HG02973 (cell line): ENCODE measurements around the gene HSD11B2.

ENCODE experiments used
- ATAC-seq: cut with Tn5 transposase; IDR thresholded peaks from one replicate; pipeline ENCODE4 v1.9.1; 2021; ENCODE audit warnings: moderate library complexity; ENCODE audit not compliant: unreplicated experiment

The HSD11B2 gene

DNA sequence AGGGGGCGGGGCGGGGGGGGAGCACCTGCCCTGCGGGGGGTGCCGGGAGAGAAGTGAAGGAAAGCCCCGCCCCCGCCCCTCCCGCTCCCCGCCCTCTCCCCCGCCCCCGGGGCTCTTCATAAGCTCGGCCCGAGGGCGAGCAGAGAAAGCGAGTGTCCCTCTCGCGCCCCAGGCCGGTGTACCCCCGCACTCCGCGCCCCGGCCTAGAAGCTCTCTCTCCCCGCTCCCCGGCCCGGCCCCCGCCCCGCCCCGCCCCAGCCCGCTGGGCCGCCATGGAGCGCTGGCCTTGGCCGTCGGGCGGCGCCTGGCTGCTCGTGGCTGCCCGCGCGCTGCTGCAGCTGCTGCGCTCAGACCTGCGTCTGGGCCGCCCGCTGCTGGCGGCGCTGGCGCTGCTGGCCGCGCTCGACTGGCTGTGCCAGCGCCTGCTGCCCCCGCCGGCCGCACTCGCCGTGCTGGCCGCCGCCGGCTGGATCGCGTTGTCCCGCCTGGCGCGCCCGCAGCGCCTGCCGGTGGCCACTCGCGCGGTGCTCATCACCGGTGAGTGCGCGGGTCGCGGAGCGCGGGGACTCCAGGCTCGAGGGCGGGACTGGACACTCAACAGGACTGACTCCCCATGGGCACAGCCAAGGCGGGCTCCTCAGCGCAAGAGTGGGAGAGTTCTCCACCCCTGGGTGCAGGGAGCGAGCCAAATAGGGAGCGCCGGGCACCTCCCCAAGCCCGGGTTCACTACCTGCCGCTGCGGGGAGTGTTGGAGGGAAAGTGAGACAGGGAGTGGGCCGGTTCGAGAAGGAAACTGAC lies at the start of gene HSD11B2:
Gene HSD11B2, plus strand, starts transcription at position 145 of the 798 bp plus-strand sequence. Its CDS starts 128 bp downstream, at position 273.
- no peak for ATAC-seq

DNA sequence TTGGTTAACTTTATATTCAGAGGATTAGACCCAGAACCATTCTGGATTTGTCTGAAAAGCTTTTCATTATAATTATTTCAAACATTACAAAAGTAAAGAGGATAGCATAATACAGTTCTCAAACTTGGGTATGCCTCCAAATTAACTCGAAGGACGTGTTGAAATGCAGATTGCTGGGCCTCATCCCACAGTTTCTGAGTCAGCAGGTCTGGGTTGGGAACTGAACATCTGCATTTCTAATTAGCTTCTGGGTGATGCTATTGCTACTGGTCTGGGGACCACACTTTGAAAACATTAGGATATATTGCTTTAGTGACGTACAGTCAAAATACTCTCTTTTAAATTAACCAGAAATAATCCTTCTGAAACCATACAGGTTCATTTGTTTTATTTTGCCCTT lies 47.6 kb upstream of the HSD11B2 start:
- no peak for ATAC-seq

DNA sequence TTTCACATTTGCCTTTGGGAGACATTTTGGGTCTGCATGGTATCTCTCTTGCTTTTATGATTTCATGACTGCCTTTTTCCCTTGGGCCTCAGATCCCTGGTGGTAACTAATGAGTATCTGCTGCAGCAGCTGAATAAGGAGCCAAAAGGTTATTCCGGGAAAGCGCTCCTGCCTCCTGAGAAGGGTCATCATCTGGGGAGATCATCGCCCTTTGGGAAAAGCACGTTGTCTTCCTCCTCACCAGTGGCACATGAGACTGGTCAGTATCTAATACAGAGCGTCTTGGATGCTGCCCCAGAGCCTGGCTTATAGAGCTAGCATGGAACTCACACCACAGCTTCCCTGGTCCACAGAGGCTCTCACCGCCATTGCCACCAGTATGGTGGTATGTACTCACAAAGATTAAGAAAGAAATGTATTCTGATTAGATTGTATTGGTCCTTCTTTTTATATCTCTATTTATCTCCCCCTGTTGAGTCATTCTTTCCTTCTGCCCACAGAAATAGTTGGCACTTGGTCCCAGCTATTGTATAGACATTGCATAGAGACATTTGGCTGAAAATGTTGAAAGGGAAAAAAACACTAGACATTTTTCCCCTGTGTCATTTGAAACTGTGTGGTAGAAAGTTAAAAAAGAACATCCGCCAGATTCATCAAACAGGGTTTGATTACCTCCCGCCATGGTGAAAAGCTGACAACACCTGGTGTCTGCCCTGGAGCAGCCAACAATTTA lies 46.0 kb upstream of the HSD11B2 start:
- no peak for ATAC-seq

DNA sequence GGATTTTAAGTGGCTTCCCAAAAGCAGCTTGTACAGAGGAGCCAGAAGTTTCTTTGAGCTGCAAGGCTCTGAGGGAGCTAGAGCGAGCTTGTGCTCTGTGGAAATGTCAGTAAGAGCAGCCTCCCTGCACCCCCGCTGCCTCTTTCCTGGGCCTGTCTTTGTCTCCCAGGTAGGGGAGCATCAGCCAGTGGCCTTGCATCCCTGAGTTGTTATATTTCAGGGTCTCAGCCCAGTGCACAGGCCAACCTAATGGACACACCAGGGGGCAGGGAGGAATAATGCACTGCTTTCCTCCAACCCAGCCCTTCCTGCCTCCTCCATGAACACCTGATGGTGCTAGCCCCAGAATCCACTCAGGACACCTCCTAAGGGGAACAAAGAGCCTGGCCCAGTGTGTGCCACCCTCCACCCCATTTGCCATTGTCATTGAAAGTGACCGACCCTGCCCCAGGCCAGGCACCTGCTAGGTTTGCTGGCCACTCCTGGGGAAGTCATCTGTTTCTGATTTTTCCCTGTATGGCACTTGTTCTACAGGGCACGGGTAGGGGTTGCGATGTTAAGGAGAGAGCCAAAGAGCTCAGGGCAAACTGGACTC lies 44.0 kb upstream of the HSD11B2 start:
- no peak for ATAC-seq

DNA sequence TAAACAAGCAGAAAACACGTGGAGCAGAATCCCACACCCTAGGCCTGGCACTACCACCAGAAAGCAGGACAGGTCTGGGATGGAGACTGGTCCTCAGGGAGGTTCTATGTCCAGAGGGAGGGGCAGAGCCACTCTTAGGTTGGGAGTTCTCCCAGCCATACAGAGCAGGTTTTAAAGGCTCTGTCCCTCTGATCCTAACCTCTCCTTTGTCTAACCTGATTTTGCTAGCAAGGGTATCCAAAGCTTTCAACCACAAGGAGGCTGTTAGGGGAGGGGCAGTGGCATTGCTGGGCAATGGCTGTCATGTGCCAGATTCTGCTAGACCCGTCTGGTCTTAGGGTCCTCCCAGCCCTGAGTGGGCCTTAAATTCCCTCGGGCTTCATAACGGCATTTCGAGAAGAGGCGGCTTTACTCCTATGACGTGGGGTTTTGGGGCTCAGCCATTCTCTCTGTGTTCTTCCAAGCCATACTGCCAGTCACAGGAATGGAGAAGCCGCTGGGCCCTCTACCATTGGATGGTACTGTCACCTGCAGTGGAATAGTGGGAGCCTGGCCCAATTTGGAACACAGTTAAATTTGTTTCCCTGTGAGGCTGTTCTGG lies 43.3 kb upstream of the HSD11B2 start:
- ATAC-seq: no peak

DNA sequence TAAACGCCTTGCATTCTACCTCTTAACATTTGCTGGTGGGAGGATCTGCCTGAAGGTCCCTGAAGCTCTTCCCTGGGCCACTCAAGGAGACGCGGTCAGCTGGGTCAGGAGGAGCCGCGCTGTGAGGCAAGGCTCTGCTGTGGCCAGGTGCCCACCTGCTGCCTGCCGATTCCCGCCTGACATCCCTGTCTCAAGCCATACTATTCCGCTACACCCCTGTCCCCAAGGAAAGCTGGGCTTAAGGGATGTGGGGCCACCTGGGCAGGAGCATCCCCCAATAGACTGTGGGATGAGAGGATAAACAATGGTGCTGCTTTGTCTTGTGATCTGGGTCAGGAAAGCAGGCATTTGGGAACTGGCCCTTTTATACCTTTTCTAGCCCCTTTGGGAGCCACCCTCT lies 42.7 kb upstream of the HSD11B2 start:
- no peak for ATAC-seq

DNA sequence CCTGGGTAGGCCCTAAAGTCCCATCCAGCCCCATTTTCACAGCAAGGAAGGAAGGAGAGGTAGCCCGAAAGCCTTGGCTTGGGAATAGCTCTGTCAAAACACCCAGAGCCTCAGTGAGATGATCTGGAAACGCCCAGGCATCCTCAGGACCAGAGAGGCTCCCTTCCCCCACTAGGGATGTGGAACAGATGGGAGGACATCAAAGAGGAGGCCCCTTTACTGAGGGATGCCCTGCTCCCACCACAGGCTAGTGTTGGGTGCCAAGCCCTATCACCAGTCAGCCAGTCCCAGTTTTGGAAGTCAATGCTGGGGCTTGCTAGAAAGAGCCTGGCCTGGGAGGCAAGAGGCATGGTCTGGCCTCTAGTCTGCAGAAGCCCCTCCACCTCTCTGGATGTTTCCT lies 42.3 kb upstream of the HSD11B2 start:
- ATAC-seq: no peak

DNA sequence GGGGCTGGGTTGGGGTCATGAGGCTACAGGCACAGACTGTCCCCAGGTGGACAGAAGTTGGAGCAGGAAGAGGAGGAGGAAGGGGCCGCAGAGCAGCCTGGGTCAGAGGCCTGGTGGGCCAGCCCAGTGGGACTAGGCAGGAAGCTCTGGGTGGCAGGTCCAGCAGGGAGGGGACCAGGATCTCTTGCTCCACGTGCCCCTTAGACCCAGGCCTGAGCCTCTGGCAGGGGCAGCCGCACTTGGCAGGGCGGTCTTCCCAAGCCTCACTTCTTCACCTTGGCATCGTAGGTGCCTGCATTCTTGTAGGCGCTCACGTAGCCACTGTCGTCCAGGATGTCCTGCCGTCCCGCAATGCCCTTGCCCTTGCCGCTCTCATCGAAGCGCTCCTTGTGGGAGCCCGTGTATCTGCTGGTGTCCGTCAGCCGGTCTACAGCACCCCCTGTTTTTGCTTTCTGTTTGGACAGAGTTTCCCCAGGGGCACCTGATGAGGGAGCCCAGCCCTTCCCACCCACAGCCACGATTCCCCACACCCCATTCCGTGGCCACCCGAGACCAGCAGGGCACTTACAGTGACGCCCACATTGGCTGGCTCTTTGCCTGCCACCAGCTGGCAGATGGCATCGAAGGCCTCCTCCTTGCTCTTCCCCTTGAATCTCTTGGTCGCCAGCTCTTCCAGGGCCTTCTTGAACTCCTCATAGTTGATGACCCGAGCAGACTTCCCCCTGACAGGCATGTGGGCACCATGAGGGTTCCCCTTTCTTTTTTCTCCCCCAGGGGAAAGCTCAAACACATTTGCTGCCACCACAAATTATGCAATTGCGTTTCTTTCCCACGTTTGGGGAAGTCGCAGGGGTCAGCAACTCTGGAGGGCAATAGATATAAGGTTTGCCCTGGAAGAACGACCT lies 40.8 kb upstream of the HSD11B2 start:
- ATAC-seq: no peak

DNA sequence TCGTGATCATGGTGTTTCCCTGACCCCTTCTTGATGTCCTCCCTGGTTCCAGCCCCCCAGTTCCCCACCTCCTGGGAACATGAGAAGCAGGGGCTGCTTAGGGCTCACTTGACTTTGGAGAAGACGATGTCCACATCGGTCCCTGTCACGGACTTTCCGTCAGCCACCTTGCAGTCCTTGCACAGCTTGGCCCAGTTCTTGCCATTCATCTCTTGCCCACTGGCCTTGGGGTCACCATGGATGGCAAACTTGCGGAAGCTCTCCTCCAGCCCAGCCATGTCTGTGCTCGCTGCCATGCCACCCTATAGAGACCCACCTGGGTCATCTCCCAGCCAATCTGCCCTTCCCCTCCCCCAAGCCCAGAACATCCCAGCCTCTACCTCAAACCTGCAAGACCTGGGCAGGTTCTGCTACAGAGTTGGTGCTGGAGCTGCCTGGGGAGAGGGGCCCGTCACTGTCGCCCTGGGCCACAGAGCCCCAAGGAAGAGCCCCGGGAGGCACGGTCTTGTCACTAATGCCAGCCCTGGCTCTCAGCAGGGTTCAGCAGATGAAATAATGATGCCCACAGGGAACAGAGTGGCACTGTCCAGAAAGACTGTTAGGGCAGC lies 40.0 kb upstream of the HSD11B2 start:
- ATAC-seq: no peak

DNA sequence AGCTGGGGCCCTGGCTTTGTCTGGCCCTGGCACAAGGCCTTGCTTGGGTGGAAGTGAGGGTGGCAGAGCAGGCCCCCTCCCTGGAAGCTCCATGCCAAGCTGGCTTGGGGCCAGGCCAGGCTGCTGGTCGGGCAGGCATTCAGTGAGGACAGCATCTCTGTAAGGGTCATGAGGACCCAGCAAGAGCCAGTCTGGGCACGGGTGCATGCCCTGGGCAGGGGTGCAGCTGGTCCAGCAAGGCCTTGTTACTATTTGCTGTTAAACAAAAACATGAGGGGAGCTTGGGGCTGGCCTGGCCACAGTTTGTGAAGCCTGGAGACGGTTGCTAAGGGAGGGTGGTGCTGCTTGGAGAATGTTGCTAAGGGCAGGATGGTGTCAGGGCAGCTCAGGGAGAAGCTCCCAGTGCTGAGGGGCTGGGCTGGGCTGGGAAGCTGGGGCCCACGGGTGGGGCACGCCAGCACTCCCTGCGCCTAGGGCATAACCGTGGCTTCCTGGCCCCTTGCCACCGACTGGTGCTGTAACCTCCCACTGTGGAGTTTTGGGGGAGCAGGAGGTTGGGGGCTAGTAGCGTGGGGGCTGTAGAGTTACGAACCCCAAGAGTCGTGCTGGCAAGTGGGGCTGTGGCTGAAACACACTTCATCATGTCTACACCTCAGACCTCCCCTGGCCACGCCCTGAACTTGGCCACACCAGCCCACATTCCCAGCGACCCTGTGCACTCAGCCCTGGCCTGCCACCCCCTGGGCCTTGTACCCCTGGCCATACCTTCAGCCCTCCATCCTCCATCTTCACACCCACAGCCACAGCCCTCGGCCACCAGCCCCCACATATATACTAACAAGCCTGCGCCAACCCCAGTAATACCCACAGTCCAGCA lies 39.3 kb upstream of the HSD11B2 start:
- ATAC-seq: no peak

DNA sequence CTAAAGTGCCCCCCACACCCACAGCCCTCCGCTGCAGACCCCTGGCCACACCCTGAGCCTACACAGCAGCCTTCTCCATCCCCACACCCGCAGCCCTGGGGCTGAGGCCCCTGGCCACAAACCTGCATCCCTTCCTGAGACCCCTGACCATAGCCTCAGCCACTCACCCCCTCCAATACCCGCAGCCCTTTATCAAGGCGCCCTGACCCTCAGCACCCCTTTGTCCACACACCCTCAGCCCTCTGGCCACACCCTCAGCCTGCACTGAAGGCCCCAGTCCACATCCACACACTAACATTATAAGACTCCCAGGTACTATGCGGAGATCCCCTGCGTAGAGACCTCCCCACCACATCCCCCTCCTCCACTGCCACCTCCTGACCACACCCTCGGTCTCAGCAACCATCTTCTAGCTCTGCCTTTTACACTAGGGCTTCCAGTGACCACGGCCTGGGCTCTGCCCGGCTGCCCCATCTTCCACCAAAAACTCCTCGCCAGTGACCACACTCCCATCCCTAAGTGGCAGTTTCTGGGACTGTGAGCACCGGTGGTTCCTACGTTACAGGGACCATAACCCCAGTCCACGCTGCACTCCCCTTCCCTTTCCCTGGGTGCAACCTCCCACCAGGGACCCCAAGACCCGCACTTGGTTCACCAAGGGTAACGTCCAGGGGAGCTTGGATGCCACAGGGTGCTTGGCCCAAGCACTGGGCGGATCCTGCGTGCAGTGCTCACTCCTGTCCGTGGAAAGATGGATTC lies 38.4 kb upstream of the HSD11B2 start:
- ATAC-seq: no peak

DNA sequence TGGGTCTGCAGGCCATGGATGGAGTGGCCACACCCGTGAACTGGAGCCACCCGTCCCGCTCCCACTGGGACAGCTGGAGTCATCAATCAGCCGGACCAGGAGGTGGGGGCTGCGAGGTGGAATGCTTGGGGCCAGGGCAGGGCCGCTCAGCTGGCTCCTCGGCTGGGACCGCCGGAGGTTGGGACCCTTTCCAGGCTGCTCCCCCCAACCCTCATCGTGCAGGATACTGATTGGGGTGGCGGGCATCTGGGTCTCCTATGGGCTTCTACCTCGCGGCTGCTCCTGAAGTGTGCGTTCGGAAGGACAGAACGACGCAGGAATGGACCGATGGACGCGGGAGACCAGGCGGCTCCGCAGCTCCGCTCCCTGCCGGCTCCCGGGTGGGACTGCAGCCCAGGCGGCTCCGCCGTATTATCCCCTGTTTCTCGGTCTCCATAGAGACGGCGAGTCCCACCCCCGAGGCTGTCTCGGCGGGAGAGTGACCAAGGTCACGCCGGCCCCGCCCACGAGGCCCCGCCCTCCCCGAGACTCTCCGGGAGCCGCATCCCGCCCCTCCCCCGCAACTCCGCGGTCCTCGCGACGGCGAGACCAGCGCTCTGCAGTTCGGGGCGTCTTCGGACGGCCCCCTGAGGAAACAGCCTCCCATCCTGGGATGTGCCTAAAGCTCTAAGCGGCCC lies 37.7 kb upstream of the HSD11B2 start, which contains the start of gene TPPP3:
Gene TPPP3, minus strand, starts transcription at position 388 of the 677 bp plus-strand sequence. CDS start 2,387 bp downstream, outside the sequence.
- ATAC-seq: no peak

DNA sequence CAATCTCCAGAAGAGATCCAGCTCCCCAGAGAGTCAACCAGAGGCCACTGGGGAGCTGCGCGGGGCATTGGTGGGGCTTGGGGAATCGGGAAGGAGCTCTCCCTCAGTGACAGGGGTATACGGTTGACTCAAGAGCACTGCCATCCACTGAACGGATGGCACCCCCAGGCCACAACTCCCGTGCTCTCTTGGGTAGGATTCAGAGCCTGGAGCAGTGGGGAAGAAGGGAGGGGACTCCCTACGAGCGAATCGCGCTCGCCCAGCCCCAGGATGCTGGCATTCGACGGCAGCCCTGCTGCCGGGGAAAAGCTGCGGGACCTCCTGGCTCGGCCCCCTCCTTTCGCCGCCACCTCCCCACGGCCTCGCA lies 37.1 kb upstream of the HSD11B2 start:
- no peak for ATAC-seq

DNA sequence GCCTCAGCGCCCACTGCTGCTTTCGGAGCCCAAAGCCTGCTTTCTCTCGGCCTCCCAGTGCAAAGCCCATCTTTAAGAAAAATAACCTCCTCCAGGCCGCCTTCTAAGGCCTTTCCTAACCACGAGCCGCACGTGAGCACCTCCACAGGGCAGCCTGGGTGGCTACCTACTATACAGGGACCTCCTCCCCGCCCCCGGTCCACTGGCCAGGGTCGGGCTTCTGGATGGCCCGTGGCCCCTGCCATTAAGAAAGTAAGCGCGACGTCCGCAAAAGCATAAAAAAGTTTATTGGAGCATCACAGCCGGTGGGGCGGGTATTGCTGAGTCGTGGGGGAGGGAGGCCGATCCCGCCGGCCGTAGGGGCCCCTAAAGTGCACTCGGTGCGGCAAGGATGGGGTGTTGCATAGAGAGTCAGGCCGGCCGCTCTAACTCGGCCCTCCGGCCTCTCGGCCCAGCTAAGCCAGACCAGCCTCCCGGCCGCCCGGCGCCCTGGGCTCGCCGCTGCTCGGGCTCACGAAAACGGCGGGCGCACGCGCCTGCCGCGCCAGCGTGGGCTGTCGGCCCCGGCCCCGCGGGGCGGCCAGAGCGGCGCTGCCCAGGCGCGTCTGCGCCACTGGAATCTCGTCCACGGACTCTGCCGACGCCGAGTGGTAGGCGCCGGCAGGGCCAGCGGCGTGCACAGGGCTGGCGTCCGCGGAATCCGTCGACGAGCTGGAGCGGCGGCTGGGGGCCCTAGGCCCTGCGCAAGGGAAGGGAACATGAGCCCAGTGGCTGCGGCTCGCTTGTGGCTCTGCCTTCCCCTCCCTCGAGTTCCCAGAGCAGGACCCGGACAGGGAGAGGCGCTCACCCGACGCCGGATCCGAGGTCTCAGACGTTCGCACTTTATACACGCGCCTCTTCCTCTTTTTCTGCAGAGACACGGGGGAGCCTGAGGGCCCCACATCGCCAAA lies 36.5 kb upstream of the HSD11B2 start:
- no peak for ATAC-seq

DNA sequence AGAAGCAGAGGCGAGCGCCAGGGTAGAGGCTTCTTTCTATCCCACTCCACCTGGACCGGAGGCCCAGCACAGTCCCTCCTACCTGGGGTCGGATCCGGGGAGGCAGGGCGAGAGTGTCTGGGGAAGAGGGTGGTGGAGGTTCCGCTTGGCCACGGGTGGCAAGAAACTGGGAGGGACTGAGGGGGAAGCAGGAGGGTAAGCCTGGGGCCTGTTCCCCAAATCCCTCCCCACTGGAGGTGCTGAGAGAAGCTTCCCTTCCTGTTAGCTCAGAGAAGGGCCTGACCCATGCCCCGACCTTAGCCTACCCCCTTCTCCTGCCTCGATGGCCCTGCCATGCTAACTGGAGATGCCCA lies 35.8 kb upstream of the HSD11B2 start:
- ATAC-seq: no peak

DNA sequence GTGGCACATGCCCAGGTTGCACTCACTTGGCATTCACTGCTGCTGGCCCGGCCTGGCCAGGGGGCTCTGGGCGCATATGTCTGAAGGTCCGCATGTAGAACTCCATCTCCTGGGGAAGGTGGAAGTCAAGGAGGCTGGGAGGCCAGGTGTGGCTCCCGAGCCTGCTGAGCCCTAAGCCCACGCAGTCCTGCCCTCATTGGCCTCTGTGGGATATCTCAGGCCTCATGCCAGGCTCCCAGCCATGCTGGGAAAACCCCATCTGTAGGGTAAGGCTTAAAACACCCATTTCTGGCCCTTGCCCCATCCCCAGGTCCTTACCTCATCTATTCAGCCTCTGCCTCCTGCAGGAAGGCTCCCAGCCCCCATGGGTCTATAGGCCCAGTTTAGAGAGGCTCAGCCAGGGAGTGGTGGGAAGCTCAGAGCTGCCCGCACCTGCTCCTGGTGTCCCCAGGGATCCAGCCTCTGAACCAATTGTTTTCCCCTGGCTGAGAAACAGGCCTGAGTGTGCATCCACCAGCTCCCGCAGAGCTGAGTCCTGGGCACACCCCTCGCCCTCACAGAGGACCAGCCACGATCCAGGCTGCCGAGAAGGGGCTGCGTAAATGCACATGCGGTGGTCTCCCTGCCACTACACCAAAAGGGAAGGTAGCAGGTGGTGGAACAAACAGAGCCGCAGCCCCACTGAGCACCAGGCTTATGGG lies 35.3 kb upstream of the HSD11B2 start:
- ATAC-seq: no peak
